NCI-H2227 treated with DMSO at 0.1 percent for 48 hours (cell line): ENCODE data around the gene POLR1B.
"Not testable (repeated sequence)": the region's sequence is repeated elsewhere in the genome, so short reads cannot be mapped to it uniquely, and the experiment has no call there.

Source experiments
- DNase-seq: peaks from one replicate; lab custom pipeline; 2025; lab: John Stamatoyannopoulos, UW

POLR1B gene

GRCh38 chr2:112542123-112542983 is at the start of gene POLR1B:
Gene POLR1B, plus strand, starts transcription at chr2:112542465. Its CDS starts 30 bp downstream, at chr2:112542495.
- peak; percentile 96 for DNase-seq

- DNase-seq, result no peak
Measured at GRCh38 chr2:112493048-112493447, 49.2 kb upstream of the POLR1B start.

GRCh38 chr2:112493858-112494648 is 48.2 kb upstream of the POLR1B start:
- DNase-seq, result no peak

DNA sequence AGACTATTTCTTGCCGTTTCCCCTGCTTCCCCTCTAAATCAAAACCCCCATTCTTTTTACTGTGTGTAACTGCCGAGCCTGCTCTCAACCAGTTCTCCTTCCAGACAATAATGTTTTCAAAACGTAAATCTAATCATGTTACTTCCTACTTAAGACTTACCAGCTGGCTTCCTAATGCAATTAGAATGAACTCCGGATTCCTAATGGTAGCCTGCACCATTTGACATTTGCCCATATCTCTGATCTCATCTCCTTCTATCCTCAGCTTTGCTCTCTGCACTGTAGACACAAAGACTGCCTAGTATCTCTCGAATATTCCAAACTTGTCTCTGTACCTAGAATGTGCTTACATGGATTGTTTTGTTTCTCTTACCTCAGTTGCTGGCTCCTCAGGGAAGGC is 47.4 kb upstream of the POLR1B start:
- DNase-seq, result no peak

DNA sequence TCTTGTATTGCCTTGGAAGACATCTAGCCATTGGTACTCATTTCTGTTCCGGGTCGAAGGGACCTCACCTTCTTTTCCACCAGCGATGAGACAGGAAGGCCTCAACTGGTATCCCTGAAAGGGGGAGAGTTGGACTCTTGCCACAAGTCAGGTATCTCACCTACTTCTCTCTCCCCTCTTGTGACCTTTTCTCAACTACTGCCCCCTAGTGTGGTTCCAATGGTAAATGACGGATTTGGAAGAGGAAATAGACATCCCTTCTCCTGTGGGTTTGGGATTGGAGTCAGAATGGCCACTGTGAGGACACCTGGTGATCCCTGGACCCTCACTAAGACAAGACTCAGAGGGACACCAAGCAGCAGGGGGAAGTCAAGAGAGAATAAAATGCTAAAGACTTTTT is 46.4 kb upstream of the POLR1B start:
- not testable (repeated sequence) for DNase-seq

DNA sequence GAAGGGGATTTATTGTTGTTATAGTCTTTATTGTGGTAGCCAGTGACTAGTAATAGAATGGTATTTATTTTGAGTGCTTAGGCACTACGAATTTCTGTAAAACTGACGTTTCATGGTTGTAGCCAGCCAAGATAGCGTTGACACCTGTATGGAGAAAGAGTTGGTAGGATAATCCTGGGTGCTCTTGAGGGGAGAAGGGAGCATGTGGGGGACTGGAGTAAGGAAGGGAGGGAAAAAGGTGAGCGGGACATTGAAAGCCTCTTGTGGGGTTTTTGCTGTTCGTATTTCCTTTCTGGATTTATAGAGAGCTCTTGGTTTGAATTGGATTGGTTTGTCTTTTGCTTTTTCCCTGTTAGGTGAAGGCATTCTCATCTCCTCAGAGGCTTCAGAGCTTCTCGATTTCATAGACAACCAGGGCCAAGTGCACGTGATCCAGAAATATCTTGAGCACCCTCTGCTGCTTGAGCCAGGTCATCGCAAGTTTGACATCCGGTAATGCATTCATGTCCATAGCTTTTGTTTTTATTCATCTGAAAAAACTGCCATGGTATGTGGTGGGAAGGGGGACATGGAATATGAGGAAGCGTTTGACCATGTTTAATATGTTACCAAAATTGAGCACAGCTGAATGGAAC is 41.3 kb upstream of the POLR1B start:
- DNase-seq, result not testable (repeated sequence)

GRCh38 chr2:112509239-112509998 is 32.8 kb upstream of the POLR1B start:
- not testable (repeated sequence) for DNase-seq

DNA sequence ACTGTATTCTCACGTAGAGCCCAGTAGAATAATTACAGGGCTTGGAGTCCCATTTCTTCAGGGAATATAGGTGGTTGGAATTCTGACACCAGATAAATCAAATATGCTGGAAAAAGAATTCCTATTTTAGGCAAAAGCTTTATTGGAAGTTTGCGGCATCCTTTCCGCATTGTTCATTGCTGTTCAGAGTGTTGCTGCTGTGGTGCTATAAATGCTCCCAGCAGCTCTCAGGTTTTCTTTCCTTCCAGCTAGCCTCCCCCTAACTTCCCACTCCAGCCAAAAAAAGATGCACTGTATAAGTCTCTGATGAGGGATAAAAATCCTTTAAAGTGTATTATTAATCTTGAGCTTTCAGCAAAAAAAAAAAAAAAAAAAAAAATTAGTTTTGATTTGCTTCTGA is 25.5 kb upstream of the POLR1B start:
- DNase-seq, result no peak

GRCh38 chr2:112518807-112519206 is 23.5 kb upstream of the POLR1B start:
- no peak for DNase-seq

- no peak for DNase-seq
Measured at GRCh38 chr2:112519506-112519905, 22.8 kb upstream of the POLR1B start.

- no peak for DNase-seq
Measured at GRCh38 chr2:112520234-112520783, 22.0 kb upstream of the POLR1B start.

DNA sequence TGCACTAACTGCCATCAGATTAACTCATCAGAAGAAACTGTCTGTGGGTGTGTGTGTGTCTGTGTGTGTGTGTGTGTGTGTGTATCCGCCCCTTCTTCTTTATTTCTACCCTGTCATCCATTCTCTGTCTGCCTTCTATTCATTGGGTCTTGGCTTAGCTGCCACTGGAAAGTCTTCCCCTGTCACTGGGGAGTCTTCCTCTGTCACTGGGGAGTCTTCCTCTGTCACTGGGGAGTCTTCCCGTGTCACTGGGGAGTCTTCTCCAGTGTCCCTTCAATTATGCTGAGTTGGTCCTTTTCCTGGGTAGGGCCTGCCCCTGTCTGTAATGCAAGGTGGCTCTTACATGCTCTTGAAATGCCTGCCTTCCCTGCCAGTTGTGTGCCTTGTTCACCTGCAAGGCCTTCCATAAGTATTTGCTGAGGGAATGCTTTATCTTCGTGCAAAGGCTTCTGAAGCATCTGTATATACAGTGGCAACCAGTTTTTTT is 18.9 kb upstream of the POLR1B start:
- DNase-seq, result no peak

GRCh38 chr2:112524276-112524675 is 18.0 kb upstream of the POLR1B start:
- not testable (repeated sequence) for DNase-seq

- DNase-seq, result no peak
Measured at GRCh38 chr2:112528541-112528940, 13.7 kb upstream of the POLR1B start.

GRCh38 chr2:112529757-112530156 is 12.5 kb upstream of the POLR1B start:
- DNase-seq, result no peak

GRCh38 chr2:112530728-112531127 is 11.5 kb upstream of the POLR1B start:
- DNase-seq, result no peak

DNA sequence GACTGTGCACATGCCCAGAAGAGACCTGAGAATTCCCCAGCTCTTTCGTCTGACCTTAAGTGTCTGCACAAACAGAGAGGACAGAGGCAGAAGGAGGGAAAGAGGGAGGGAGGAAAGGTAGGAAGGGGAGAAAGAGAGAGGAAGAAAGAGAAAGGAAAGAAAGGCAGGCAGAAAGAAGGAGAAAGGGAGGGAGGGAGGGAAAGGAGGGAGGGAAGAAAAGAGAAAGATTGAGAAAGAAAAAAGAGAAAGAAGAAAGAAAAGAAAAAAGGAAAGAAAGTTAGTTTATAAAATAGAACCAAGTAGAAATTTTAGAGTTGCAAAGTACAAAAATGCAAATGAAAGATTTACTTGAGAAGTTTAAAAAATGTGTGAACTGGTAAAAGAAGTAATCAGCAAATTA is 7.4 kb upstream of the POLR1B start:
- DNase-seq, result no peak

DNA sequence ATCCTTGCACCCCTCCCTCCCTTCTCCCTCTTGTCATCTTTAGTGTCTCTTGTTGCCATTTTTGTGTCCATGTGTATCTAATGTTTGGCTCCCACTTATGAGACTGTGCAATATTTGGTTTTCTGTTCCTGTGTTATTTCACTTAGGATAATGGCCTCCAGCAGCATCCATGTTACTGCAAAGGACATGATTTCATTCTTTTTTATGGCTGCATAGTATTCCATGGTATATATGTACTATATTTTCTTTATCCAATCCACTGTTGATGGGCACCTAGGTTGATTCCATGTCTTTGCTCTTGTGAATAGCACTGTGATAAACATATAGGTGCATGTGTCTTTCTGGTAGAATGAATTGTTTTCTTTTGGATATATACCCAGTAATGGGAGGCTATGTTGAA is 5.6 kb upstream of the POLR1B start:
- not testable (repeated sequence) for DNase-seq

DNA sequence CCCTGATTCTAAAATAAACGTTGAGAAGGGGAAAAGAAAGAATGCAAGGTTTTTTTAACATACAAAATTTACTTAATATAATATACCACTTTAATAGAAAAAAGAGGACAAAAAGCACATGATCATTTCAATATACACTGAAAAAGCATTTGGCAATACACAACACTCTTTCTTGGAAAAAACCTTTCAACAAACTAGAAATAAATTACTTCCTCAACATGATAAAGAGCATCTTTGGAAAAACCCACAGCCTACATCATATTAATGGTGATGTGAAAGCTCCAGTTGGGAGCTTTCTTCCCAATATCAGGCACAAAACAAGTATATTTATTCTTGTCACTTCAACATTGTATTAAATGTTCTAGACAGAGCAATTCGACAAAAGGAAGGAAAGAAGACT is 3.0 kb upstream of the POLR1B start:
- no peak for DNase-seq

GRCh38 chr2:112540906-112541305 is 1.4 kb upstream of the POLR1B start:
- no peak for DNase-seq
